SK-N-SH (cell line): Measurements from ENCODE around the gene RHOU. TPM values are rescaled to one million over a fixed set of nuclear protein-coding genes. Genes with fewer than 3 reads are reported as not detected.

ENCODE experiments used
- CTCF ChIA-PET: fragments of 300-600, 350-600 bp; formaldehyde crosslinking; extraction: SDS; loops from one replicate; lab custom pipeline; 2021; lab: Yijun Ruan, JAX
- POLR2A ChIA-PET: fragments of 350-600 bp; sonication (Branson Sonifier 250); formaldehyde crosslinking; extraction: SDS; loops from one replicate; lab custom pipeline; 2020; ENCODE audit warnings: antibody characterized with exemption, inconsistent platforms; lab: Yijun Ruan, JAX
- DNase-seq: peaks from one replicate; pipeline ENCODE4 v3.0.0; 2012
- H2AFZ ChIP-seq: fragments of 200-600 bp; sonication (generic); 2 replicates; pipeline ENCODE4 v1.8.1; 2016; ENCODE audit warnings: antibody characterized with exemption, mild to moderate bottlenecking, low read depth
- H3F3A ChIP-seq: fragments of 200-600 bp; sonication (generic); replicated peaks from 2 replicates; pipeline ENCODE3; 2016; ENCODE audit warnings: antibody characterized with exemption, mild to moderate bottlenecking; ENCODE audit not compliant: insufficient read depth
- H3K27ac ChIP-seq, 2 experiments: fragments of 200-500 bp in 1 of 2; fragments of 200-600 bp in 1 of 2; sonication (Bioruptor generic) in 1 of 2; sonication (generic), shearing (Covaris generic) in 1 of 2; 2 replicates each; pipeline versions ENCODE4 v1.5.1 to v1.6.1; 2014 to 2016; ENCODE audit warnings: low read depth in 2 of 2, inconsistent platforms in 1 of 2, low read length in 1 of 2, mild to moderate bottlenecking in 1 of 2, mixed read lengths in 1 of 2
- H3K27me3 ChIP-seq: fragments of 200-600 bp; sonication (generic), shearing (Covaris generic); 2 replicates; pipeline ENCODE4 v1.6.1; 2016; ENCODE audit warnings: mixed run types; ENCODE audit not compliant: insufficient read depth
- H3K36me3 ChIP-seq, 2 experiments: fragments of 200-500 bp in 1 of 2; fragments of 200-600 bp in 1 of 2; sonication (Bioruptor generic) in 1 of 2; sonication (generic) in 1 of 2; replicated peaks in 1 of 2; 2 replicates each; pipeline versions ENCODE3 to v1.5.1; 2014 to 2016; ENCODE audit warnings: low read length in 1 of 2, mild to moderate bottlenecking in 1 of 2; ENCODE audit not compliant: insufficient read depth in 2 of 2, control insufficient read depth in 1 of 2
- H3K4me1 ChIP-seq, 2 experiments: fragments of 200-500 bp in 1 of 2; fragments of 200-600 bp in 1 of 2; sonication (Bioruptor generic) in 1 of 2; sonication (generic), shearing (Covaris generic) in 1 of 2; 2 replicates each; pipeline versions ENCODE4 v1.5.1 to v1.6.1; 2014 to 2016; ENCODE audit warnings: low read depth in 1 of 2, low read length in 1 of 2, mixed run types in 1 of 2; ENCODE audit not compliant: insufficient read depth in 2 of 2, control insufficient read depth in 1 of 2
- H3K4me2 ChIP-seq: fragments of 200-600 bp; sonication (generic), shearing (Covaris generic); 2 replicates; pipeline ENCODE4 v1.6.1; 2017; ENCODE audit warnings: mixed run types
- H3K4me3 ChIP-seq, 2 experiments: fragments of 200-500 bp in 1 of 2; fragments of 200-600 bp in 1 of 2; sonication (Bioruptor generic) in 1 of 2; sonication (generic), shearing (Covaris generic) in 1 of 2; 2 replicates each; pipeline versions ENCODE4 v1.5.1 to v1.8.1; 2014 to 2016; ENCODE audit warnings: low read depth in 2 of 2, inconsistent platforms in 1 of 2, low read length in 1 of 2, mild to moderate bottlenecking in 1 of 2, mixed read lengths in 1 of 2, moderate library complexity in 1 of 2
- H3K79me2 ChIP-seq: fragments of 200-600 bp; sonication (generic); 2 replicates; pipeline ENCODE4 v1.8.1; 2017; ENCODE audit warnings: mild to moderate bottlenecking; ENCODE audit not compliant: insufficient read depth
- H3K9ac ChIP-seq: fragments of 200-600 bp; sonication (generic); 2 replicates; pipeline ENCODE4 v1.6.1; 2017; ENCODE audit warnings: mixed run types
- H3K9me2 ChIP-seq: fragments of 200-600 bp; sonication (generic); 2 replicates; pipeline ENCODE4 v1.6.1; 2017; ENCODE audit warnings: mixed run types
- H3K9me3 ChIP-seq: fragments of 200-600 bp; sonication (generic); 2 replicates; pipeline ENCODE4 v1.6.1; 2017; ENCODE audit warnings: mixed run types, mild to moderate bottlenecking, moderate library complexity
- H4K20me1 ChIP-seq: fragments of 200-600 bp; sonication (generic); 2 replicates; pipeline ENCODE4 v1.6.1; 2017; ENCODE audit warnings: mild to moderate bottlenecking, mixed run types; ENCODE audit not compliant: insufficient read depth
- EP300 ChIP-seq, 2 experiments: IDR thresholded peaks; 2 replicates each; pipeline versions ENCODE4 v1.4.0 to v1.6.1; 2012; ENCODE audit warnings: borderline replicate concordance in 1 of 2, low read depth in 1 of 2, low read length in 1 of 2
- FOSL2 ChIP-seq: IDR thresholded peaks from 2 replicates; pipeline ENCODE4 v1.4.0; 2012; ENCODE audit warnings: low read depth, mild to moderate bottlenecking, moderate library complexity, borderline replicate concordance
- FOXM1 ChIP-seq: IDR thresholded peaks from 2 replicates; pipeline ENCODE4 v1.4.0; 2012; ENCODE audit warnings: low read depth, mild to moderate bottlenecking
- GATA2 ChIP-seq: sonication (generic); formaldehyde crosslinking; IDR thresholded peaks from 2 replicates; pipeline ENCODE4 v1.5.0; 2020; ENCODE audit warnings: mild to moderate bottlenecking, missing genetic modification reagents
- MXI1 ChIP-seq: IDR thresholded peaks from 2 replicates; pipeline ENCODE4 v1.6.1; 2012; ENCODE audit warnings: mild to moderate bottlenecking, low read depth, low read length, improper control_type of control experiment
- NFIC ChIP-seq: IDR thresholded peaks from 2 replicates; pipeline ENCODE4 v1.4.0; 2012; ENCODE audit warnings: borderline replicate concordance
- TCF12 ChIP-seq: IDR thresholded peaks from 2 replicates; pipeline ENCODE4 v1.4.0; 2012
- WGBS: methylation state at CpG from one replicate; pipeline ENCODE4 v1.1.6; 2017; ENCODE audit warnings: low lambda C conversion rate; 5-methylcytosine and 5-hydroxymethylcytosine counted together
- polyA plus RNA-seq, 3 experiments: library from polyadenylated mRNA; depleted of rRNA; stranded (reverse); fragments of >200 nt; gene quantifications; 2 replicates each; pipeline ENCODE4 v1.2.3, GENCODE V29; 2012
- TF ChIP-seq, protein P1 (sequence below): fragments of 150-350 bp; IDR thresholded peaks from 2 replicates; pipeline ENCODE4 v1.6.1; 2017; ENCODE audit warnings: antibody characterized with exemption, low read length, low read depth, borderline replicate concordance
- TF ChIP-seq, protein P2 (sequence below): fragments of 200-600 bp; sonication (generic); IDR thresholded peaks from 2 replicates; pipeline ENCODE4 v1.6.1; 2017; ENCODE audit warnings: antibody characterized with exemption, mild to moderate bottlenecking, moderate library complexity

RHOU gene
- polyA plus RNA-seq, 1 of the 3 experiments (the other 2 are of a cell fraction): 0.36 TPM

DNA sequence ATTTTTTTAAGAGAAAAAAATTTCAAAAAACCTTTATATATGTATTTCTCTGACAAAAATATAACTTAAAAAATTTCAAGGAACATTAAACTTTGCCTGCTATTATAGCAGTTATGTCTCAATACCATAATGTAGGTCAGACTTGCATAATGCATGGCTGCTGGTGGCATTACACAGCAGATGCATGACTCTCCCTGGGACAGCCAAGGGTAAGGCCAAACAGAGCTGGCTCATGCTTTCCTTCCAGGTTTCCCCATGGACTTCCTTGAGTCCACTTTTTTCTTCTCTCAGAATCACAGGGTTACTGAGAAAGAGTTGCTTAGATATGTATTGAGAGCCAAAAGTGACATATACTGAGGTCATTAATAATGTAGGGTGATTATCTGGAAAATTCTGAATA lies 43.7 kb downstream of the RHOU start:
- Histone ChIP-seq H3K27me3 (no peaks in the 10 kb centered on the region), H3K9me3 (no peaks in the 10 kb centered on the region), H4K20me1 (no peaks in the 10 kb centered on the region), H3F3A (no peaks in the 10 kb centered on the region), H3K9ac (no peak overlapping the region), H3K4me3 (no peak overlapping the region), H3K4me2 (no peak overlapping the region), H3K36me3 (no peaks in the 10 kb centered on the region), H3K9me2 (no peaks in the 10 kb centered on the region), H3K79me2 (no peaks in the 10 kb centered on the region), H3K4me1 (peaks cover 0 to 10% of the 10 kb centered on the region in 2 experiments; a peak in 1 of 4 replicates), H2AFZ (no peak overlapping the region), H3K27ac (no peak overlapping the region)
- ChIA-PET POLR2A (no interaction called here), CTCF (interaction anchor here (0.5 to 0.7 kb wide), 2 partner anchors 12 to 423 kb away, joined by 3 read pairs; no protein-coding TSS in a partner anchor)
- no peak for DNase-seq
- TF ChIP-seq, protein P1, sequence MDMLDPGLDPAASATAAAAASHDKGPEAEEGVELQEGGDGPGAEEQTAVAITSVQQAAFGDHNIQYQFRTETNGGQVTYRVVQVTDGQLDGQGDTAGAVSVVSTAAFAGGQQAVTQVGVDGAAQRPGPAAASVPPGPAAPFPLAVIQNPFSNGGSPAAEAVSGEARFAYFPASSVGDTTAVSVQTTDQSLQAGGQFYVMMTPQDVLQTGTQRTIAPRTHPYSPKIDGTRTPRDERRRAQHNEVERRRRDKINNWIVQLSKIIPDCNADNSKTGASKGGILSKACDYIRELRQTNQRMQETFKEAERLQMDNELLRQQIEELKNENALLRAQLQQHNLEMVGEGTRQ: no peak
- TF ChIP-seq, protein P2, sequence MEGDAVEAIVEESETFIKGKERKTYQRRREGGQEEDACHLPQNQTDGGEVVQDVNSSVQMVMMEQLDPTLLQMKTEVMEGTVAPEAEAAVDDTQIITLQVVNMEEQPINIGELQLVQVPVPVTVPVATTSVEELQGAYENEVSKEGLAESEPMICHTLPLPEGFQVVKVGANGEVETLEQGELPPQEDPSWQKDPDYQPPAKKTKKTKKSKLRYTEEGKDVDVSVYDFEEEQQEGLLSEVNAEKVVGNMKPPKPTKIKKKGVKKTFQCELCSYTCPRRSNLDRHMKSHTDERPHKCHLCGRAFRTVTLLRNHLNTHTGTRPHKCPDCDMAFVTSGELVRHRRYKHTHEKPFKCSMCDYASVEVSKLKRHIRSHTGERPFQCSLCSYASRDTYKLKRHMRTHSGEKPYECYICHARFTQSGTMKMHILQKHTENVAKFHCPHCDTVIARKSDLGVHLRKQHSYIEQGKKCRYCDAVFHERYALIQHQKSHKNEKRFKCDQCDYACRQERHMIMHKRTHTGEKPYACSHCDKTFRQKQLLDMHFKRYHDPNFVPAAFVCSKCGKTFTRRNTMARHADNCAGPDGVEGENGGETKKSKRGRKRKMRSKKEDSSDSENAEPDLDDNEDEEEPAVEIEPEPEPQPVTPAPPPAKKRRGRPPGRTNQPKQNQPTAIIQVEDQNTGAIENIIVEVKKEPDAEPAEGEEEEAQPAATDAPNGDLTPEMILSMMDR: no peak

GRCh38 chr1:228781161-228781808 lies 46.0 kb downstream of the RHOU start:
- H3K79me2 ChIP-seq: no peaks in the 10 kb centered on the region
- TF ChIP-seq TCF12: peak; percentile 47; the same call in 1 of the 2 replicates
- no peak for TF ChIP-seq MXI1
- TF ChIP-seq FOXM1: no peak
- peak in 1 of 2 experiments; percentile 42; a peak in 1 of 4 replicates for TF ChIP-seq EP300 (IDR thresholded peaks at IDR 0.05; ENCODE audit: borderline replicate concordance in 1 of 2, low read depth in 1 of 2, low read length in 1 of 2)
- no peak for TF ChIP-seq FOSL2
- peak; percentile 37 for TF ChIP-seq GATA2 (CRISPR knock-in tag)
- no peak for TF ChIP-seq NFIC
- no peaks in the 10 kb centered on the region for H3K9me3 ChIP-seq
- no peak overlapping the region for H2AFZ ChIP-seq
- peak; percentile 50 for DNase-seq
- ChIA-PET POLR2A (interaction anchor here (0.6 kb wide), 1 partner anchor 24 kb away, joined by 3 read pairs; no protein-coding TSS in a partner anchor), CTCF (interaction anchor here (0.6 to 1.7 kb wide), 5 partner anchors 10 to 422 kb away, joined by 3 to 7 read pairs (median 4); partner anchors contain the start of gene RHOU)
- H3K4me1 ChIP-seq: peaks cover 0 to 10% of the 10 kb centered on the region in 2 experiments; a peak in 1 of 4 replicates
- H3K27me3 ChIP-seq: no peaks in the 10 kb centered on the region
- peak overlapping the region in 1 of 2 experiments; percentile 3; a peak in 1 of 4 replicates for H3K27ac ChIP-seq
- no peaks in the 10 kb centered on the region for H4K20me1 ChIP-seq
- peak overlapping the region; percentile 13 for H3K4me2 ChIP-seq
- no peaks in the 10 kb centered on the region for H3F3A ChIP-seq
- H3K9ac ChIP-seq: no peak overlapping the region
- H3K9me2 ChIP-seq: no peaks in the 10 kb centered on the region
- 32% methylated on average over 8 of the region's 8 CpGs for WGBS
- H3K36me3 ChIP-seq: no peaks in the 10 kb centered on the region
- H3K4me3 ChIP-seq: no peak overlapping the region
